Measurements from ENCODE around the gene TP73.

Gene TP73

DNA sequence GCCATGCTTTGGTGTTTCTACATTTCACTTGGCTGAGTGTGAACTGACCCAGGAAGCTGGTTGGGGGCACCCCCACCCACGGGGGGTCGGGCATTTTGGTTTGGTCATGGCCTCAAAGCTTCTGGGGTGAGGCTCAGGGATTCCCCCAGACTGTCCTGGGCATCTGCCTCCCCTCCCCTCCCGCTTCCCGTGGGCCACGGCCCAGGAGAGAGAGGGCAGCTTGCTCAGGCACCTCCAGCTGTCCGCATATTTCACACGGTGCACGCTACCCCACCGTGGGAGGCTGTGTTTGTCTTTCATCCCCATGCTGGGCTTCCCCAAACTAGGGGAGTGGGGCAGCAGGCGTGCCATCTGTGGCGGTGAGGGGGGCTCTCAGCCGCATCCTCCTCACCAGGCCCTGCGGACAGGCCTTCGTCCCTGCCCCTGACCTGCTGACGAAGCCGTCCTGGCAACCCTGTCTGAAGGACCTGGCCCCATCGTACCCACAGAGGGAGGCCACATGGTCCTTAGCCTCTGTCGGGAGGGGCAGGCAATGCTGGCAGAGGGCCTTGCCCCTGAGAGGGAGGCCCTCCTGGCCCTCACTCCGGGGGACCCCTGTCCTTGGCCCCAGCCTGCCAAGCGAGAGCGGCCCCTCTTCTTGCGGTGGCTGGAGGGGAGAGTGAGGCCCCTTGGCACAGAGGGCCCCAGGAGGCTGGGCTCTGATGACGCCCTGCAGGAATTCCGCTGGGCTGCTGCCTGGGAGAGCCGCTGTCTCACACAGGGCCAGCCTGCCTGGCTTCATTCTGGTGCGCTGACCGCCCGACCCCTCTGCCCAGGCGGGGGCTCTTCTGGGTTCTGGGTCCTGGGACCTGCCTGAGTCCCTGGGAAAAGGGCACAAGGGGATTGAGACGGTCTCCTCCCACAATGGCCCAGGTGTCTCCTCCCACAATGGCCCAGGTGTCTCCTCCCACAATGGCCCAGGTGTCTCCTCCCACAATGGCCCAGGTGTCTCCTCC is 22.1 kb downstream of the TP73 start:
- DNase-seq, result no peak

DNA sequence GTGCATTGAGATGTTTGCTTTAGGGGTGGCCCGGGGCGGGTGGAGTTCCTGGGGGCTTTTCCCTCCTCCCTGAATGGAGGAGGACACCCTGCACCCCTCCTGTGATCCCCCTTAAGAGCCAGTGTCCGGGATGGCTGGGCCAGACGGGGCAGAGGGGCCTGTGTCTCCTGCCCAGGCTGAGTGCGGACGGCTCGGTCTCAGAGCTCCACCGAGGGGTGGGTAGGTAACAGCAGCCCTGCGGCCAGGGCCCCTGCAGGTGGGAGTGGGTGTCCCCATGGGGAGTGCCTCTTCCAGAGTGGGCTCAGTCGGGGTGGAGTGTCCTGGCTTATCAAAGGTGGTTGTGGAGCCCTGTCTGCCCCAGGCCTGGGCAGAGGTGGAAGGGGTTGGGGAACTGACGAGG is 23.1 kb downstream of the TP73 start:
- DNase-seq, result no peak

DNA sequence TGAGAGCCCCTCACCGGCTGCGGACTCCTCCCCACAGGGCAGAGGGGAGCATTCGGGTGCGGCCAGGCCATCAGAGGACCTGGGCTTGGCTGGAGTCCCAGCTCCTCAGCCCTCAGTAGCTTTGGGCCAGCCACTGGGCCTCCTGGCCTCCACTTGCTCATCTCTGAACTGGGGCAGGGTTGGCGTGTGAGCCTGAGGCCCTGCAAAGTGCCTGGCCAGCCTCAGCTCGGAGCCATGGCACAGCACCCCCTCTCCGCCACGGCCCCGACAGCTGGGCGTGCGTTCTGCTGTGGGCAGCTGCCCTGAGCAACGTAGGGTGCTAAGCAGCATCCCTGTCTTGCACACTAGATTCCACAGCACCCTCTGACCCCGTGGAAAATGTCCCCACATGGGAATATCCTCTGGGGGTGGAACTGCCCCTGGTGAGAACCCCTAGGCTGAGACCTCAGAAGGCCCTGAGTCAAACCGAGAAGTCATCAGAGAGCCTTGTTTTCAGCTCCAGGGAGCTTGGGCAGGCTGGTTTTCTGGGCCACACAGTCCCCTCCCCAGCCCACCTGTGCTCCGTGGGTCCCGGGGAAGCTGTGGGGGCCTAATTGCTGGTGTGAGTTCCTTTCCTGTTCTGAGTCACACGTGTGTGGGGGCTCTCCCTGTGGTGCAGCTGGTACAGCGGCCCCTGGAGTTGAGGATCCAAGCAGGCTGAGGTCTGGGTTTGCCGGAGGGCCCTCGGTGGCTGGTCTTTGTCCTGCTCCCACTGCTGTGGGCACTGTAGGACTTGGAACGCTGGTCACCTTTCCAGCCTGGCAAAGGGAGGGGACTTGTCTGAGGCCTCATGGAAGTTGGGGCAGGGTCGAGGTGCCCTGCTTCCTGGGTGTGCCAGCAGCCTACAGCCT is 24.5 kb downstream of the TP73 start:
- DNase-seq, result no peak

DNA sequence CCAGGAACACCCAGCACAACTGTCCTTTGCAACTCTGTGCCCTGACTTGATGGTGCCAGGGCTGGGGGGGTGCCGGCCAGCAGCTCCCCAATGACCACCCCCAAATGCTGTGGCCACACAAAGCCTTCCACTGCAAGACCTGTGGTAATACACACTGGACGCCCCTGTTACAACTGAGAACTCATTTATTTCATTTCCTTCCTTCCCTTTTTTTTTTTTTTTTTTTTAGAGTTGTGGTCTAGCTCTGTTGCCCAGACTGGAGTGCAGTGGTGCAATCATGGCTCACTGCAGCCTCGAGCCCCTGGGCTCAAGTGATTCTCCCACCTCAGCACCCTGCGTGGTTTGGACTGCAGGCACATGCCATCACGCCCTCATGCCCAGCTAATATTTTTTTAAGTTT is 25.2 kb downstream of the TP73 start:
- no peak for DNase-seq

DNA sequence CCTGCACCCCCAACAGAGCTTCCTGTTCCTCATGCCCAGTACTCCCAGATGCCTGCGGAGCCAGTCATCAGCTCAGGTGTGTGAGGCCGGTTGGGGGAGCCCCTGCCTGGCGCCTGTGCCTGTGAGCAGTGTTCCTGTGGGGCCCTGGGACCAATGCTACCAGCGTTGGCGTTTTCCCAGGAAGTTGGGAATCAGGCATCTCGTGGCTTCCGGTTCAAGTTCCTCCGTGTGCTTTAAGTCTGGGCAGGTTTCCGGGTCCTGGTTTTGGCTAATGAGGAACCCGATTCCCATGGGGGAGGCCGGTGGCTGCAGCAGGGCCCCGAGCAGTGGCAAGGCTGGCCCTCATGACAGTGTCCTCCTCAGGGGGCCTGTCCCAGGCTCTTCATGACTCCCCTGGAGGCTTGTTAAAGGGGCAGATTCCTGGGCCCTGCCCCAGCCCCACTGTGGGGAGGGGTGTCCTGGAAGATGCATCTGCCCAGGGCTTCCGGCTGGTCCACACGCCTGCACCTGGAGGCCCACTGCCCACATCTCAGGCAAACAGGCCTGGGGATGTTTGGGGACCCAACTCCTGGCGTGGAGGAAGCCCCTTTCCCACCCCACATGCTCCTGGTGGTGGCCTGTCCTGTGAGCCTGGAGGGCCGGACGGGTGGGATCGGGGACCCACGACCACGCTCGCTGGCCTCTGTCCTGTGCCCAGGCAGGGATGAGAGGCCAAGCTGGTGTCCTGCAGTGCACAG is 26.2 kb downstream of the TP73 start:
- DNase-seq, result no peak

DNA sequence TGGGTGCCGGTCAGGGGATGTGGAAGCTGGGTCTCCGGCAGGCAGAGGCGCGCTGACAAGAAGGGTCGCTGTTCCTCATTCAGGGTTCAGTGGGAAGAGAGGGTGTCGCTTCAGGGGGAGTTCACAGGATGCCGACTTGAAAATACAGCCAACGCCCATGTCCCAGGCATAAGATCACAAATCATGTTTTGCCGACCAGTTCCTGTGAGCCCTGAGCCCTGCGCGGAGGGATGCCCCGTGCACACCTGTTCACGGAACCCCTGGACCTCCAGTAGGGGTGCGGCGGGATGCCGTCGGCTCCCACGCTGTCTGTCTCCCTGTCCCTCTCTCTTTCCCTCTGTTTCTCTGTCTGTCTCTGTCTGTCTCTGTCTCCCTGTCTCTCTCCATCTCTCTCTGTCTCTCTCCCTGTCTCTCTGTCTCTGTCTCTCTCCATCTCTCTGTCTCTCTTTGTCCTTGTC is 26.8 kb downstream of the TP73 start:
- no peak for DNase-seq

DNA sequence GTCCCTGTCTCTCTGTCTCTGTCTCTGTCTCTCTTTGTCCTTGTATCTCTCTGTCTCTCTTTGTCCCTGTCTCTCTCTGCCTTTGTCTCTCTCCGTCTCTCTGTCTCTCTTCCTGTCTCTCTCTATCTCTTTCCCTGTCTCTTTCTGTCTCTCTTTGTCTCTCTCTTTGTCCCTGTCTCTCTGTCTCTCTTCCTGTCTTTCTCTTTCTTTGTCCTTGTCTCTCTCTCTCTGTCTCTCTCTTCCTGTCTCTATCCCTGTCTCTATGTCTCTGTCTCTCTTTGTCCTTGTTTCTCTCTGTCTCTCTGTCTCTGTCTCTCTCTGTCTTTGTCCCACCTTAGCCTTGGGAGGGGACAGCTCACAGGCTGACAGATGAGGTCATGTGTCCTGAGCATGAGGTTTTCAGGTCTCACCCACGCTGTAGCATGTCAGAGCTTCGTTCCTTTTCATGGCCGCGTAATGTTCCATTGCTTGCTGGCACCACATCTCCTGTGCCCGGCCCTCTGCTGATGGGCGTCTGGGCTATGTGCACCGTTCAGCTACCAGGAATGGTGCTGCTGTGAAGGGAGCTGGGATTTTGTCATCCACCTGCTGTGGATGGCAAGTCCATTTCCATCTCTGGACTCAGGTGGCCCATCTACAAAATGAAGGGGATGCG is 27.6 kb downstream of the TP73 start:
- DNase-seq, result no peak

DNA sequence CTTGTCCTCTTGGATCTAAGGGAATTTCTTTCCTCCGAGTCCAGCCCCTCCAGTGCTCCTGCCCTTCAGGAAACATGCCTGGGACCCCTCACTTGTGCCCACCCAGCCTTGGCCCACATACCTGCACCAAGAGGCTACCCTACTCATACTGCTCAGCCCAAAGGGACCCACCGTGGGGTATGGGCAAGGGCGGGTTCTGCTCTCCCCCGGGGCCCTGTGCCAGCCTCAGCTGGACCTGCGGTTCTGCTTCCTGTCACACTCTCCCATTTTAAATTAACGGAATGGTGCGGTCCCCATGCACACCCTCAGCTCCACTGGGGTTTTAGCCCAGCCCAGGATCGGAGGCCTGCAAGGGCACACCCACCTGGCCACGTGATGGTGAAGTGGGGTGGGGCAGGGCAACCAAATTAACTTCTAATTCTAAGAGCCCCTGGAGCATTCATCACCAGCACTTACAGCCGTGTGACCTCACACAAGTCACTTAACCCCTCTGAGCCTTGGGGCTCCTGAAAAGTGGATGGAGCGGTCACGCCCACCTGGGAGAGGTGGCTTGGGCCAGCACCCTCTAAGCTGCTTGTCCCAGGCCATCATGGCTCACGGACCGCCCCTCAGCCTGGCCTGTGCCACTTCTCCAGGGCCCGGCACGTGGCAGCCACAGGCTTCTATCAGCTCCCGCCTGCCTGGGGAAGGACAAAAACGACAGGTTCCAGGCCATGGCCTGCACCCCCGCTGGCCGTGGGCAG is 28.3 kb downstream of the TP73 start:
- DNase-seq, result no peak

DNA sequence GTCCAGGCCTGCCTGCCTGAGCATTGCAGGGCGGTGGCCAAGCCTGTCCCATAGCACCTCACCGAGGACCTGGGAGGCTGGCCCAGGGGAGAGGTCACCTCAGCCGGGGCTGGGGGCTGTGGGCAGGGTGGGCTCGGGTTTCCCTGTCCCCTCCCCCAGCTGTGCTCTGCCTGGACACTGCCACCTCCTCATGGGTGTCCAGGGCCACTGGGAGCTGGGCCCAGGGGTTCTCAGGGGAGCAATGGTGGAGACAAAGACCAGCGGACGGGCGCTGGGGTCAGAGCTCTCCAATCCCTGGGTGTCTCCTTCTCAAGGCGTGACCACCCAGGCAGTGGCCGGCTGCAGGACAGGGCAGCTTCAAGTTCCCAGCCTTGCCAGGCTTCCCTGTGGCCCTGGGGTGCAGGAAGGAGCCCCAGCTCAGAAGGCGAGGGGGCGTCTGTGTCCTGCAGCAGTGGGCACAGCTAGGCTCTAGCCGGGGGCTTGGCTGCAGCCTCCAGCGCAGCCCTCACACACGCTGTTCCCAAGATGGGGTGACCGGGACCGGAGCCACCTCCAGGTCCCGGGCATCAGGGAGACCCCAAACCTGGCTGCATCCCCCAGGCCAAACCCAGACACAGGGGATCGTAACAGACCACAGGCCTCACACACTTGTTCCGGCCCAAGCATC is 29.0 kb downstream of the TP73 start:
- DNase-seq, result no peak

DNA sequence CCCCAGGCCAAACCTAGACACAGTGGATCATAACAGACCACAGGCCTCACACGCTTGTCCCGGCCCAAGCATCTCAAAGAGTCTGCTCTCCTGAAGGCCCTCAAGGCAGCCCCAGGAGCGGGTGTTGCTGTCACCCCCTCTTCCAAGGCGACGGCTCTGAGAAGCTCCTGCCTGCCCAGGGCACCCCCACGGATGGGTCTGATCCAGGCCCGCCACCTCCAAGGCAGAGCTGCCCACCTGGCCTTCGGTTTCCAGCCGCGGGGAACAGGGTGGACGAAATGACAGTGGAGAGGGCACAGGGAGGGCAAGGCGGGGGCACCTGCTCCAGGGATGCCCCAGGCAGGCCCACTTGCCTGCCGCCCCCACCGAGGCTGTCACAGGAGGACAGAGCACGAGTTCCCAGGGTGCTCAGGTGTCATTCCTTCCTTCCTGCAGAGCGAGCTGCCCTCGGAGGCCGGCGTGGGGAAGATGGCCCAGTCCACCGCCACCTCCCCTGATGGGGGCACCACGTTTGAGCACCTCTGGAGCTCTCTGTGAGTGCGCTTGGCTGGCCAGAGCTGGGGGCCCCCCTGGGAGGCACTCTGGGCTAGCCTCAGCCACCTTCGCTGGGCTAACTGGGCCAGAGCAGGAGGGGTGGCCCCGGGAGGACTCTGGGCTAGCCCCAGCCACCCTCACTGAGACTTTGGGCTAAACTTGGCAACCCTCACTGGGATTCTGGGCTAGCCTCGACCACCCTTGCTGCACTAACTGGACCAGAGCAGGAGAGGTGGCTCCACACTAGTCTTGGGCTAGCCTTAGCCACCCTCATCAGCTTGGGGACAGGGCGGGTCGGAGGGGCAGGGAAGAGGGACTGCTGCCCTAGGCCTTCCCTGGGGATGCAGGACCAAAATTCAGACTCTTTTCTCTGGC is 29.8 kb downstream of the TP73 start:
- no peak for DNase-seq

DNA sequence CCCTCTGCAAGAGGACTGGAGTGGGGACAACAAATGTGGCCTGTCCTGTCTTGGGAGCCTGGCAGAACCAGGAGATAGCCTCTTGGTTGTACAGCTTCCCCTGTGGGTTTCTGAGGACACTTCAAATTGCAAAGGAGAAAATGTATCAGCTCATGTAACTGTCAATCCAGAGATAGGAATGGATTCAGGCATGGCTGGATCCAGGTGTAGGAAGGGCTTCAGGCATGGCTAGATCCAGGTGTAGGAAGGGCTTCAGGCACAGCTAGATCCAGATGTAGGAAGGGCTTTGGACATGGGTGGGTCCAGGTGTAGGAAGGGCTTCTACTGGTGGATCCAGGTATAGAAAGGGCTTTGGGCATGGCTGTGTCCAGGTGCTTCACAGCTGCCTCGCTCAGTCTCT is 30.9 kb downstream of the TP73 start:
- no peak for DNase-seq

DNA sequence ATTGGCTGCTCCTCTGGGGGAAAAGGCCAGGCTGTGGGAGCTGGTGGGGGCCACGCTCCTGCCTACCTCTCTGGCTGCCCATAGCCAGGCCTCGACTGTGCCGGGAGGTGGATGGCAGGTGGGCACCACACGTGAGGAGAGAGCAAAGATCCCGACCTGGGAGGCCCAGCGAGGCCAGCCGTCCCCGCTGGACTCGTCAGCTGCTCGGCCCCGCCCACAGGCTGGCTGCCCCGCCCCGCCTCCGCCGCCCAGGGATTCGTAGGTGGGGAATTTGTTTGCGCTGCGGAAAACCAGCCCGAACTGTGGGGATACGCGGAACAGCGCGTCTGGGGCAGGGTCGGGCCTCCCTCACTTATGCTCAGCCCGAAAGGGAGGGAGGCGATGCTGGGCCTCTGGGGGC is 31.7 kb downstream of the TP73 start:
- no peak for DNase-seq

DNA sequence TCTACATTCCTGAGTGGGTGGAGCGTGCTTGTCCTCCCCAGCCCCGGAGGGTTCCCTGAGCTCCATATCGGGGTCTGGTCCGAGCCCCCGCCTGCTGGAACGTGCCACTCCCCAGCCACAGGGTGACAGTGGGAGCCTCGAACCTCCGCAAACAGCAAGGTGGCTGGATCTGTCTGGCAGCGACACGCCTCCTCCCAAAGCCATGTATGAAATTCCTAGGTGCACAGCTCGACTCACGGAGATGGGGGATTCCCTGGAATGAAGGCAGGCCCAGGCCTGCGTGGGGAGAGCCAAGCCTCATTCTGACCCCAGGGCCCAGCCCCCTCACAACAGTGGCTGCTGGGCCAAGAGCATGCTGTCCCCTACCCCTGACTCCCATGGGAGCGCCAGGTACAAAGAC is 32.9 kb downstream of the TP73 start:
- DNase-seq, result no peak

DNA sequence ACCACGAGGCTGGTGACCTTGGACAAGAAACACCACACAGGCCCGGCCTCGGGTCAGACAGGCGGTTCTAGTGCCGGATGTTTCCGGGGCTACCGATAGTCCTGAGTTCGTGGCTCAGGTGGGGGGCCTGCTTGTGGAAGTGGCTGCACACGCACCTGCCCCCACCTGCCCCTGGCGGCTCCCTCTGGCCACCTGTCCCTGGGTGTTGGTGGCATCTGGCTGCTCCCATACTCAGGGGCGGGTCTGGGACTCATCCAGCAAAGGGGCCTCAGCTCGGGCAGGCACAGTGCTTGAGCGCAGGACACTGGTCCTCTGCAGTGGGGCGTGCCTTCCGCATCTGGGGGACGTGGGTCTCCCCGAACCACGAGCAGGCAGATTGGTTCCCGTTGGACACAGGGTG is 33.6 kb downstream of the TP73 start:
- DNase-seq, result no peak

DNA sequence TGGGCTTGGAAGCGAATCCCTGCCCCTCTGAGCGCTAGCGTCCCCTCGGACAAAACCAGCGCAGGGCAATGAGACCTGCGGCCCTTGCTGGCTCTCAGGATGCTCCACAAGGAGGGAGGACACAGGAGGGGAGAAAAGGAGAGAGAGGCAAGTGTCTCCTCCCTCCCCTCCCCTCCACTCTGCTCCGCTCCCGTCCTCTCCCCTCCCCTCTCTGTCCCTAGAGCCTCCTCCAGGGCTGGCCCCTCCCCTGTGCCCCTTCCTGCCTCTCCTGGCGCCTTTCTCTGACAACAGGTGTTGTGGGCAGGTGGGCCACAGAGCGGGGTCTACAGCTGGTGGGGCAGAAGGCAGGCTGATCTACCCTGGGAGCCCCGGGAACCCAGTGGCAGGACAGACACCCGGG is 35.2 kb downstream of the TP73 start:
- DNase-seq, result no peak

DNA sequence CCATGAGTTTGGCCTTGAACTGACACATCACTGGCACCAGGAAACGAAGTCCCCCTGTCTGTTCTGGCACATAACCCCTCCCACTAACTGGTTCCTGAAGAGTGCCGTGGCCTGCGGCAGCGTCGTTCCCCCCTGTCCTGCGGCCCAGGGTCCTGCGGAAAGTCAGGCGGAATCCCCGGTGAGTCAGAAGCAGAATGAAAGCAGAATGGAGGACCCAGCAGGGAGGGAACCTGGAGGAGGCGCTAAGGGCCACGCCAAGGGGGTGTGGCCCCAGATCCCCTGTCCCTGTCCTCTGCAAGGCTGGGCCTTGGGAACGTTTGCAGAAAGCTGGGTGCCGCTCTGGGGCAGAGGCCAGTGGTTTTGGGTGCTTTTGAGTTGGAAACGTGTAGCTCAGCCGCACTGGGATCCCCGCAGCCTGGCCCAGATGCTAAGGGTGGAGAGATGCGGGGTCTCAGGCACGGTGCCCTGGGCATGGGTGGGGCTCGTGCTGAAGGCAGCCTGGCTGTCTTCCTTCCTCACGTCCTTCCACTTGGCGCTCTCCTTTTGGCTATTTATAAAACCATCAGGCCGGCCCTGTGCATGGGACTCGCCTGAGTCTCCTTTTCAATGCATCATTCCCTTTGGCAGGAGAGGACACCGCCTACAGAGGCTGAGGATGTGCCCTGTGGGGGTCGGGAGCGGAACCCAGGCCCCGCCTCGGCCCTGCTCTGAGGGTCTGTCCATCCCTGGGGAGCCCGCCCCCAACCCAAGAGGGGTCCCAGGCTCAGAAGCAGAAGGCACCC is 36.2 kb downstream of the TP73 start:
- DNase-seq, result no peak

DNA sequence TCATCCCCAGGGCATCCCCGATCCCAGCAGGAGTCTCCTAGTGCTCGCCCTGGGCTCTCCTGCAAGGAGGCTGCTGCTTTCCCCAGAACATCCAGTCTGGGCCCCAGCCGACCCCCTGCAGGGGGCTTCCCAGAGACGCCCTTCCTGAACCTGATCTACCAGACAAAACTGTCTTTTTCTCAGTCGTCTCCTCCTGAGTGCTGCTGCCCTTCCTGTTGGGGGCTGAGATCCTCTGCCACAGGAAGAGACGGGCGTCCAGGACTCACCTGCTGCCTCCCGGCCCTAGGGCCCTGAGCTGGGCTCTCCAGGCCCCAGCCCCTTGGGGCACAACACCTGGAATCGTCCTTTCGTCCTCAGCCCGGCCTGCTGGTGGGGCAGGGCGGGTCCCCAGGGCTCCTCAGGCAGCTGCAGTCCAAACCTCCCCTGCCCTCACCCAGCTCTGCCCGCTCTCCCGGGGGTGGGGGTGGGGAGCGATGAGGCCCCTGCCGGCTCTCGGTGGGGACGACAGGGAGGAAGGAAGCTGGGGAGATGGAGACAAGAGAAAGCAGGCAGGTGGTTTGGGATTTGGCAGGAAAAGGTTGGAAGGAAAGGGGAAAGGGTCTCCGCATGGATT is 36.9 kb downstream of the TP73 start:
- no peak for DNase-seq

DNA sequence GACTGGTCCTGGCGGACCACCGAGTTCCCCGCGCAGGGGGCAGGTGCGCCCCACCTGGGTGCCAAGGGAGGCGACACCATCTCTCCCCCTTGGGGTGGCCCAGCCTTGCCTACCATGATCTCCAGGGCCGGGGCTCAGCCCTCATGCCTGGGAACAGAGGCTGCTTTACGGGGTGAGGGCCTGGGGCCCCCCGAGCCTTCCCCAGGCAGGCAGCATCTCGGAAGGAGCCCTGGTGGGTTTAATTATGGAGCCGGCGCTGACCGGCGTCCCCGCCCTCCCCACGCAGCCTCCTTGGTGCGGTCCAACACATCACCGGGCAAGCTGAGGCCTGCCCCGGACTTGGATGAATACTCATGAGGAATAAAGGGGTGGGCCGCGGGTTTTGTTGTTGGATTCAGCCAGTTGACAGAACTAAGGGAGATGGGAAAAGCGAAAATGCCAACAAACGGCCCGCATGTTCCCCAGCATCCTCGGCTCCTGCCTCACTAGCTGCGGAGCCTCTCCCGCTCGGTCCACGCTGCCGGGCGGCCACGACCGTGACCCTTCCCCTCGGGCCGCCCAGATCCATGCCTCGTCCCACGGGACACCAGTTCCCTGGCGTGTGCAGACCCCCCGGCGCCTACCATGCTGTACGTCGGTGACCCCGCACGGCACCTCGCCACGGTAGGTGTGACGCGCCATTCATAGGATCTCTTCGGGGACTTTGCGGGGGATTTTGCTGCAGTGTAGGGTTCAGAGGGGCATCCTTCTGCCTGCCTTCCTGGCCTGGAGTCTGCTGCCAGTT is 38.2 kb downstream of the TP73 start:
- DNase-seq, result no peak
